HG02870 (cell line): ENCODE measurements around the gene SLC38A3.
A peak's percentile ranks its signal among the peaks of the same experiment; 100 is the strongest.
"Not testable (repeated sequence)": the region's sequence is repeated elsewhere in the genome, so short reads cannot be mapped to it uniquely, and the experiment has no call there.

ENCODE experiments used
- ATAC-seq: cut with Tn5 transposase; IDR thresholded peaks from one replicate; pipeline ENCODE4 v1.9.1; 2021; ENCODE audit warnings: mild to moderate bottlenecking, moderate library complexity; ENCODE audit not compliant: unreplicated experiment

The SLC38A3 gene

GRCh38 chr3:50208677-50209344, 3.7 kb downstream of the SLC38A3 start:
- no peak for ATAC-seq

- no peak for ATAC-seq
Measured at GRCh38 chr3:50210176-50210509, 5.1 kb downstream of the SLC38A3 start.

DNA sequence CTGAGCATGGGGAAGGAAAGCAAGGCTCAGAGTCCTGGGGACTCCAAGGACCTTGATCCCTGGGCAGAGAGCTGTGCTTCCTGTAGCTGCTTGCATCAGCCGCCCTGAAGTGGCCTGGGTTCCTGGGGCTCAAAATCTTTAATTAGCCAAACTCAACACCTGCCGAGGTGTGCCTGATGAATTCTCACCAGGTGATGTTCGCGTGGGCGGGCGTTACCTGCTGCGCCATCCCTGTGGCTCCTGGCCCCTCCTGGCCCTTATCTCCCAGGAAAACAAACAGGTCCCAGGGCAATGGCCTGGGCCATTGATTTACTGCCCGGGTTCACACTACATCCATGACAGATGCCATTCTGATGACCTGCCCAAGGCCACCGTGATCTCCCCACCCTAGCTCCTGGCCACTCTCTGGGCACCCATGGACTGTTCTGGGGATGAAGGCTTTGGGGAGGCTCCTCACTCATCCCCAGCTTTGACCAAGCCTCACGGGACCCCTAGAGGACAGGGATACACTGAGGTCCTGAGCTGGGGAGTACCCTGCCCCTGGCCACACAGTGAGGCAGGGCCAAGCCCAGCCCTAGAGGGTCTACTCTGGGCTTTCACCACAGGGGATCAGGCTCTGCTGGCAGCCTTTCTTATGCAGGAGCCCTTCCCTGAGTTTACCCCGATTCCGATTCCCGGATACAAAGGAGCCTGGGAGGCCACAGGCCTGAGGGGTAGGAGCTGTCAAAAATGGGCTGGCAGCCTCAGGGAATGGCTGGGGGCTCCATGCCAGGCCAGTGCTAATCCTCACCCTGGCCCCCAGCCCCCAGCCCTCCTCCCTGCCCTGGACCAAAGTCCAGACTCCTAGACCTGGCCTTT, 5.7 kb downstream of the SLC38A3 start:
- ATAC-seq: no peak

DNA sequence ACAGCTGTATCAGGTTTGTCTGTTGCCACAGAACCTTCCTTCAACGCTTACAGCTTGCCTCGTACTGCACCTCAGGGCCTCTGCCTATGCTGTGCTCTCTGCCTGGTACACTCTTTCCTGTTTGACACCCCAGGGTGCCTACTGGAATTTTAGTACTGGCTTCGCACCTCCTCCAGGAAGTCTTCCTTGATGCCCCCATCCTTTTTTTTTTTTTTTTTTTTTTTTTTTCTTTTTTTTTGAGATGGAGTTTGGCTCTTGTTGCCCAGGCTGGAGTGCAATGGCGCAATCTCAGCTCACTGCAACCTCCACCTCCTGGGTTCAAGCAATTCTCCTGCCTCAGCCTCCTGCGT, 6.3 kb downstream of the SLC38A3 start:
- not testable (repeated sequence) for ATAC-seq

GRCh38 chr3:50211930-50212329, 6.9 kb downstream of the SLC38A3 start:
- no peak for ATAC-seq

- no peak for ATAC-seq
Measured at GRCh38 chr3:50212502-50212901, 7.4 kb downstream of the SLC38A3 start.

- no peak for ATAC-seq
Measured at GRCh38 chr3:50212971-50213370, 7.9 kb downstream of the SLC38A3 start.

GRCh38 chr3:50213373-50213772, 8.3 kb downstream of the SLC38A3 start:
- ATAC-seq: no peak

- ATAC-seq: no peak
Measured at GRCh38 chr3:50214824-50215223, 9.8 kb downstream of the SLC38A3 start.

GRCh38 chr3:50215529-50215928, 10.5 kb downstream of the SLC38A3 start:
- no peak for ATAC-seq

- ATAC-seq: no peak
Measured at GRCh38 chr3:50217681-50218080, 12.6 kb downstream of the SLC38A3 start.

DNA sequence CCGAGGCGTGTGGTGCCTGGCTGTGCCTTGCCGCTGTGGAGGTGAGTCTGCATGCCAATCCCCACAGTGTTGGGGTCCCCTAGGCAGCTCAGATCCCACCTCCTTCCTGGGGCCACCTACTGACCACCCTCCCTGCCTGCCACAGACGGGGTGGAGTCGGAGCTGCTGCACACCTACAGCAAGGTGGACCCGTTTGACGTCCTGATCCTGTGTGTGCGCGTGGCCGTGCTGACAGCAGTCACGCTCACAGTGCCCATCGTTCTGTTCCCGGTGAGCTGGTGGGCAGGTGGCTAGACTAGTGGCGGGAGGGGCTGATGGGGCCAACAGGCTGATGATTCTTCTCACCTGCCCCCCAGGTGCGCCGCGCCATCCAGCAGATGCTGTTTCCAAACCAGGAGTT, 13.4 kb downstream of the SLC38A3 start:
- ATAC-seq: no peak

DNA sequence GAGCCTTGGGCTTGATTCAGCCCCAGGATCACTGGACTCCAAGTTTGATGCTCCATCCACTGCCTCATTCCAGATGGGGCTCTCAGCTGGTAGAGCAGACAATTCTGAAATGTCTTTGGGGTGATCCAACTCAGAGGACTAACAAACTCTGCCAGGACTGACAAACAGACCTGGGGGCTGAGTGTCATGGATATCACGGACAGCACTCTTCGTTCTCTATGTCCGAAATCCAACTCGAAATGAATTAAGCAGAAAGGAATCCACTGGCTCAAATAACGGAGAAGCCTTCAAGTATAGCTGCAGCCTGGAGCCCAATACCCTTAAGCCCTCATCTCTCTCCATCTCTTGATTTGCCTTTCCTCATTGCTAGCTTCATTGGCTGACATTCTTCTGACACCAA, 14.2 kb downstream of the SLC38A3 start:
- ATAC-seq: no peak

DNA sequence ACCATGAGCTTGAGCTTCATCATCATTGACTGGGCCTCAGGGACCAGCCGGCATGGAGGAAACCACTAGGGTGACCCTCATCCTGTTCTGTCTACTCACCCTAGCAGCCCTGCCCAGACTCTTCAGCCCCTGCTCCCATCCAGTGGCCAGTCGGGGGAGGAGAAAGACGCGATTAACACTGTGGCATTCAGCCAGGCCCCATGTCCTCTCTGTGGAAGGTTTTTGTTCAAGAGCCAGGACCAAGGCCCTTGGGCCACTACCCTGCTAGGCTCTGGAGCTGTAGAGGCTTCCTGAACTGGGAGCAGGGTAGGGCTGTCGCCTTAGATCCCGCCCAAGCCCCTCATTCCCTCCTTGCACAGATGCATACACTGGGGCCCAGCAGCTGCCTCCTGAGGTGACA, 15.0 kb downstream of the SLC38A3 start:
- no peak for ATAC-seq

GRCh38 chr3:50221051-50221410, 16.0 kb downstream of the SLC38A3 start:
- no peak for ATAC-seq

DNA sequence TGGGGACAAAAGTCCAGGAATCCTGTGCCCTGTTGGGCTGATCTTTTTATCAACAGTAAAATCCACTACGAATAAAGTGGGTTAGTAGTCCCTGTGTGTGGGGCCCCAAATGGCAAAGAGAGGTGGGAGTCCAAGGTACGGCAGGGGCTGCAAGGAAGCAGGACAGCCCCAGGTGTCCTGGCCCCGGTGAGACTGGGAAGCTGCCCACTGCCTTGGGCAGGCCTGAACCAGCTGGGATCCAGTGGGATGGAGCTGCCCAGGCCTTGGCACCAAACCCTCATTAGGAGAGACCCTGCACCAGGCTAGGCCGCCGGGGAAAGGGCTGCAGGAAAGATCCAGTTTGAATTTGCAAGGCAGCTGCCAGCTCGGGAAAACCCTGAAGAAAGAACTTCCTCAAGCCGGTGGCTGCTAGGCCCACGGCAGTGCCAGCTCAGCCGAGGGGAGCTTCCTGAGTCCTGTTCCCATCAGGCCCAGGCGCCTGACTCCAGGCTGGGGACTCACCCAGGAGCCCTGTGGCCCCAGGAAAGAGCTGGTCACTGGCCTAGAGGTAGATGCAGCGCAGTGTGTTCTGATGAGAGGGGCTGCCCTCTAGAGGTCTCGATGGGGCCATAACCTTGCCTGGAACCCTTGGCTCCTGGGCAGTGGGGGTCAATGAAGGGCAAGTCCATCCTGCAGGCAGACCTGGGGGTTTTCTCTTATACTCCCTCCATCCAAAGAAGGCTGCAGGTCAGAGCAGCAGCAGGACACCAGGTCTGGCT, 16.5 kb downstream of the SLC38A3 start:
- ATAC-seq: no peak

- no peak for ATAC-seq
Measured at GRCh38 chr3:50222169-50222528, 17.1 kb downstream of the SLC38A3 start.

- ATAC-seq: no peak
Measured at GRCh38 chr3:50224639-50225038, 19.6 kb downstream of the SLC38A3 start.

GRCh38 chr3:50226888-50227389, 21.9 kb downstream of the SLC38A3 start:
- ATAC-seq: no peak

GRCh38 chr3:50227390-50228183, 22.5 kb downstream of the SLC38A3 start:
- peak; percentile 81 for ATAC-seq

DNA sequence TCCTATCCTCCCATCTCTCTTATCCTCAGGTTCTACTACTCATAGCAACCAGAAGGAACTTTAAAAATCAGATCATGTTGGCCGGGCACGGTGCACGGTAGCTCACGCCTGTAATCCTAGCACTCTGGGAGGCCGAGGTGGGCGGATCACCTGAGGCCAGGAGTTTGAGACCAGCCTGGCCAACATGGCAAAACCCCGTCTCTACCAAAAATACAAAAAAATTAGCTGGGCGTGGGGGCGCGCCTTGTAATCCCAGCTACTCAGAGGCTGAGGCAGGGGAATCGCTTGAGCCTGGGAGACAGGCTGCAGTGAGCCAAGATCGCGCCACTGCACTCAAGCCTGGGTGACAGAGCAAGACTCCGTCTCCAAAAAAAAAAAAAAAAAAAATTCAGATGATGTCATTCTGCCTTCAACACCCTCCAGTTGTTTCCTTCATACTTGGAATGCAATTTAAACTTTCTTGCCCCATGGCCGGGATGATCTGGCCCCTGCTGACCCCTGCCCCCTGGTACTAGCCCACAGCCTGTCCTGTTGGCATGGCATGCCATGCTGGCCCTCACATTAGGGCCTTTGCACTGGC, 23.2 kb downstream of the SLC38A3 start:
- not testable (repeated sequence) for ATAC-seq
